ENCODE data around the gene SEMA3B.

GRCh38 chr3:50222169-50222528 is 46.8 kb upstream of the SEMA3B start:
- TF ChIP-seq, protein P1, sequence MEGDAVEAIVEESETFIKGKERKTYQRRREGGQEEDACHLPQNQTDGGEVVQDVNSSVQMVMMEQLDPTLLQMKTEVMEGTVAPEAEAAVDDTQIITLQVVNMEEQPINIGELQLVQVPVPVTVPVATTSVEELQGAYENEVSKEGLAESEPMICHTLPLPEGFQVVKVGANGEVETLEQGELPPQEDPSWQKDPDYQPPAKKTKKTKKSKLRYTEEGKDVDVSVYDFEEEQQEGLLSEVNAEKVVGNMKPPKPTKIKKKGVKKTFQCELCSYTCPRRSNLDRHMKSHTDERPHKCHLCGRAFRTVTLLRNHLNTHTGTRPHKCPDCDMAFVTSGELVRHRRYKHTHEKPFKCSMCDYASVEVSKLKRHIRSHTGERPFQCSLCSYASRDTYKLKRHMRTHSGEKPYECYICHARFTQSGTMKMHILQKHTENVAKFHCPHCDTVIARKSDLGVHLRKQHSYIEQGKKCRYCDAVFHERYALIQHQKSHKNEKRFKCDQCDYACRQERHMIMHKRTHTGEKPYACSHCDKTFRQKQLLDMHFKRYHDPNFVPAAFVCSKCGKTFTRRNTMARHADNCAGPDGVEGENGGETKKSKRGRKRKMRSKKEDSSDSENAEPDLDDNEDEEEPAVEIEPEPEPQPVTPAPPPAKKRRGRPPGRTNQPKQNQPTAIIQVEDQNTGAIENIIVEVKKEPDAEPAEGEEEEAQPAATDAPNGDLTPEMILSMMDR (IDR thresholded peaks at IDR 0.05; ENCODE audit: low read length): no peak
- TF ChIP-seq EZH2phosphoT487 (IDR thresholded peaks at IDR 0.05; ENCODE audit: low read length): no peak
